Activated CD8-positive, alpha-beta memory T cell treated with anti-CD3 and anti-CD28 coated beads for 1 hour (primary cell): ENCODE results near the gene PKD1.
"Not testable (repeated sequence)": the region's sequence is repeated elsewhere in the genome, so short reads cannot be mapped to it uniquely, and the experiment has no call there.

Experiments used
- DNase-seq, 2 donors: peaks; one replicate each; pipeline ENCODE4 v3.0.0-alpha.2; 2020; ENCODE audit warnings: low read depth in 1 of 2; ENCODE audit errors: extremely low read depth in 1 of 2

Gene PKD1

GRCh38 chr16:2152695-2153506 is 17.2 kb upstream of the PKD1 start:
- no peak for DNase-seq

DNA sequence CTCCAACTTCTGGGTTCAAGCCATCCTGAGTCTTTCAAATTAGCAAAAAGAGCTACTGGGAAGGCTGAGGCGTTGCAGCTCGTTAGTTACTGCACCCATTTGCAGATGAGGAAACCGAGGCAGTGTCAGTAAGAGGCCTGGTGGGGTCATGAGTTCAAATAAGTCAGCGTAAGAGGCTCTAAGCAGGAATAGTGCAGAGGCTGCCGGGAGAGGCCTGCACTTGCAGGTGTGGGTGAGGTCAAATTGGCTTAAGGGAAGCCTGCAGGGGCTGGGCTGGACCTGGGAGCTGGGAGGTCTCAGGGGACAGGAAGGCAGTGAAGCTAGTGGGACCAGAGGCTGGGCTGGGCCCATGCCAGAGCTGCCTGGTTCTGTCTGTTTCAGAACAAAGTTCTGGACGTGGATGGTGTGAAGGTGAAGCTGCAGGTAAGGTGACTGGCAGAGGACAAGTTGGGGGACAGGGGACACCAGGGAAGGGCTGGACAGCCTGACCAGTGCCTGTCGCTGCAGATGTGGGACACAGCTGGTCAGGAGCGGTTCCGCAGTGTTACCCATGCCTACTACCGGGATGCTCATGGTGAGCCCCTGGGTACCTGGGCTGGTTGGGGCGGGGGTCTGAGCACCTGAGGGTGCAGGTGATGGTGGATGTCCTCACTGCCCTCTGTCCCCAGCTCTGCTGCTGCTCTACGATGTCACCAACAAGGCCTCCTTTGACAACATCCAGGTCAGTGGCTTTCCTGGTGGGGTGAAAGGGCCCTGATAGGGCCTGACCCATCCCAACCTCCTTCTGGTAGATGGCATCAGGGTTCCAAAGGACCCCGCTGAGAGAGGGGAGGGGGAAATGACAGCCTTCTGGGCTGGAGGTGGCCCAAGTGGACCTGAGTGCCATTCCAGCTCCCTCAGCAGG is 15.7 kb upstream of the PKD1 start:
- no peak for DNase-seq

DNA sequence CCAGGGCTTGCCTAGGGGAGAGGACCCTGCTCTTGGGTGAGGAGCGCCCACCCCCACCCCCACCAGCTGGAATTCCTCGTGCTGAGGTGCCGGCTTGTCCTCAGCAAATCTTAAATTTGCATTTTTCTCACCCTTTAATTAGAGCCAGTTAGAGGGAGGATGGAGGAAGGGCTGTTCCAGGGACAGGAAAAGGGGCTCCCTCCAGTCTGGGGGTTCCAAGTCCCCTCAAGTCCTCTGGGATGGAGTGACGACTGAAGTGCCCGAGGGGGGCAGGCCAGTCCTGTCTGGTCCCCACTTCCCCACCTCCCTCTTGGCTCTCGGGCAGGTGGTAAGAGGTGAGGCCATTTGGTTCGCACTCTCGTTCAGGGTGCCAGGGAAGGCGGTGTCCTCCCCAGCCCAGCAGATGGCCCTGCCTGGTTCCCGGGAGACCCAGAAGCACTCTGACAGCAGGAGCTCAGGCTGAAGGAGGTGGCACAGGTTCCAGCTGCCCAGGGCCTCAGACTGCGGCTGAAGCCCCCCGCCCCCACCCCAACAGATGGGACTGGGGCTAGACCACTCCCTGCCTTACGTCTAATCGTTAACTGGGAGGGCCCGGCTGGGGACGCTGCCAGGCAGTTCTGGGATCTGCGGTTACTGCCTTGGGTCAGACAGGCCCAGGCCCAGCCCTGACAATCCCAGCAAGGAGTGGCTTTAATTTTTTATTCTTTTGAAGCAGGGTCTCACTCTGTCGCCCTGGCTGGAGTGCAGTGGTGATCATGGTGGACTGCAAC is 14.9 kb upstream of the PKD1 start:
- DNase-seq, result no peak

- no peak for DNase-seq
Measured at GRCh38 chr16:2149630-2150417, 14.1 kb upstream of the PKD1 start.

- no peak for DNase-seq
Measured at GRCh38 chr16:2148714-2149629, 13.3 kb upstream of the PKD1 start.

GRCh38 chr16:2147981-2148671 is 12.4 kb upstream of the PKD1 start, which contains the start of gene RAB26:
Gene RAB26, plus strand, starts transcription at chr16:2148625. Its CDS starts 159 bp downstream, at chr16:2148784.
- peak in 1 of 2 donors; percentile 35 for DNase-seq

- DNase-seq, result no peak
Measured at GRCh38 chr16:2147378-2147777, 11.7 kb upstream of the PKD1 start.

DNA sequence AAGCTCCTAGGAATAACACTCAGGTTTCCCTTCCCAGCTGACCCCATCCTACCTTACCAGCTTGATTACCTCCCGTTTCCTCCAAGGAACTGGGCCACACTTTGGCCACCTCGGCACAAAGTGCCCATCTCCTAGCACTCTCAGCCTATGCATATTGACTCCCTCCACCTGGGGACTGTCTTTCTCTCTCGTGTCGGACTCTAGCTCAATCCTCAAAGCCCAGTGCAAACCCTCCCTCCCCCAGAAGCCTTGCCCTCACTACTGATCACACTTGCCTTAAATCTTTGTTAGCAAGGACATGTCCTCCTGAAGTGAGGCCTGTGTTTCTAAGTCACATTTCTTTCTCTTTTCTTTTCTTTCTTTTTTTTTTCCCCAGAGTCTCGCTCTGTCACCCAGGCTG is 10.1 kb upstream of the PKD1 start:
- no peak for DNase-seq

DNA sequence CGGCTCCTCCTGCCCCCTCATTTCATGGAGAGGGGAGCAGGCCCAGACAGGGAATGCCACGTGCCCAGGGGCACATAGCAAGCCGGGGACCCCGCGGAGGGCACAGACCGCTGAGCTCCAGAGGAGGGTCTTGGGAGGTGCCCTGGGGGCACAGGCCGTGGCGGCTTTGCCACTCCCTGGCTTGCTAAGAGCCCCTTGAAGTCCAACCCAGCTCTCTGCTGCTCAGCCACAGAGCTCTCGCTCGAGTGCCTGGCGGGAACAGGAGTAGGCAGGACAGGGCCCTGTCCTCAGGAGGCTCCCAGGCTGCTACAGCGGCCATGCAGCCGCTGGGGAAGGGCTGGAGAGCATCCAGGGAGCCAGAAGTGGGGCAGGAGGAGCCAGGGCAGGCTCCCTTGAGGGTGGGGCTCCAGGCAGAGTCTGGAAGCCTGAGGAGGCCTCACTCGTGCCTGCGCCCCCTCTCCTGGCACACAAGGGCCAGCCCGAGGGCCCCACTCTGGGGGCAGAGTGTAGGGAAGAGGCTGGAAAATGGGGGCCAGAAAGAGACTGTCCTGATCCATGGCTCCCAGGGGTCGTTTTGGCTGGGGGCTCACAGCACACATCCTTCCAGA is 8.3 kb upstream of the PKD1 start:
- DNase-seq, result no peak

GRCh38 chr16:2142942-2143877 is 7.5 kb upstream of the PKD1 start:
- no peak for DNase-seq

DNA sequence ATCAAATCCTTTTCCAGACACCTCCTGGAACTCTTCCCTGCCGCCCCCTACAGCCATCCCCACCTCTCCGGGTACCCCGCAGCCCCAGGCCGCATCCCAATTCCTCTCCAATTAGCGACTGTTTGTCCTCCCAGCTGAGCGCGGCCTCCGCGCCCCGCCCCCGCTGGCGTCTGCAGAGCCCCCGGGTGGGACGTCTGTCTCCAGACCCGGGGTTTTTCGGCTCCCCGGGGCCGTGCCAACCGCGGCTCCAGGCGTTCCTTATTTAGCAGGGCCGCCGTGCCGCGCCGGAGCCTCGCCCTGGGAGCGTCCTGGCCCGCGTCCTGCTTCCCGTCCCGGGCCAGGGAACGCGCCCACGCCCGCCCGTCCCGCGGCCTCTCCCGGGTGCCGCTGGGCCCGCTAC is 627 bp downstream of the PKD1 start:
- DNase-seq, result not testable (repeated sequence)

DNA sequence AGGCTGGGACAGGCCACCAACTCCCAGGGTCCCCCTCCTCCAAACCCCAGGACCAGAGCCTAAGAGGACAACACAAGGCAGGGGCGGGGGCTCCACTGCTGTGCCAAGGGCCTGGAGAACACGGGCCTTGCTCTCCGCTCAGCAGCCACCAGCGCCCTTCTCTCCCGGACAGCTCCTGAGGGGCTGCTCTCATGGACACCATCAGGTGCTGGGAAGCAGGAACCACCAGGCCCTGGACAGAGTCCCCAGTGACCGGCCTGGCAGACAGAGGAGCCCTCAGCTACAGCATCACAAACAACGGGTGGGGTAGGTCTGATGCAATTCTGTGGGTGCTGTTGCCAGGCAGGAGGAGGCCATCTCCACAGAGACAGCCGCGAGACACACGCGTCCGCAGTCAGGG is 1.9 kb downstream of the PKD1 start:
- DNase-seq, result not testable (repeated sequence)

GRCh38 chr16:2129890-2130447 is 5.7 kb downstream of the PKD1 start:
- not testable (repeated sequence) for DNase-seq

DNA sequence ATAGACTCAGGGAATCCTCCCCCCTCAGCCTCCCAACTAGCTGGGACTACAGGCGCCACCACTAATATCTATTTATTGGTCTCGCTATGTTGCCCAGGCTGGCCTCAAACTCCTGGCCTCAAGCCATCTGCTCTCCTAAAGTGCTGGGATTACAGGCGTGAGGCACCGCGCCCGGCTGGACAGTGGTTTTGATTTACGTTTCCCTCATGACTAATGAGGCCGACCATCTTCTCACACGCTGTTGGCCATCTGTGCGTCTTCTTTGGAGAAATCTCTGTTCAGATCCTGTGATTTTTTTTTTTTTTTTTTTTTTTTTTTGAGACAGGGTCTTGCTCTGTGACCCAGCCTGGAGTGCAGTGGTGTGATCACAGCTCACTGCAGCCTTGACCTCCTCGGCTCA is 6.4 kb downstream of the PKD1 start:
- not testable (repeated sequence) for DNase-seq

GRCh38 chr16:2127630-2128280 is 7.9 kb downstream of the PKD1 start:
- not testable (repeated sequence) for DNase-seq

GRCh38 chr16:2126928-2127556 is 8.7 kb downstream of the PKD1 start:
- DNase-seq, result not testable (repeated sequence)
